Measurements from ENCODE around the gene NEDD9. TPM values are rescaled to one million over a fixed set of nuclear protein-coding genes. Genes with fewer than 3 reads are reported as not detected.

The NEDD9 gene
- total and polyA plus RNA-seq, 2 of the 13 experiments (the other 11 are each of a cell fraction or from before 2014, with no cell fraction given) = 27.1 to 389 TPM

GRCh38 chr6:11201772-11202512, 30.5 kb downstream of the NEDD9 start (continued):
- TF ChIP-seq, protein P1, sequence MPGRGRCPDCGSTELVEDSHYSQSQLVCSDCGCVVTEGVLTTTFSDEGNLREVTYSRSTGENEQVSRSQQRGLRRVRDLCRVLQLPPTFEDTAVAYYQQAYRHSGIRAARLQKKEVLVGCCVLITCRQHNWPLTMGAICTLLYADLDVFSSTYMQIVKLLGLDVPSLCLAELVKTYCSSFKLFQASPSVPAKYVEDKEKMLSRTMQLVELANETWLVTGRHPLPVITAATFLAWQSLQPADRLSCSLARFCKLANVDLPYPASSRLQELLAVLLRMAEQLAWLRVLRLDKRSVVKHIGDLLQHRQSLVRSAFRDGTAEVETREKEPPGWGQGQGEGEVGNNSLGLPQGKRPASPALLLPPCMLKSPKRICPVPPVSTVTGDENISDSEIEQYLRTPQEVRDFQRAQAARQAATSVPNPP (CRISPR knock-in tag; IDR thresholded peaks at IDR 0.05) = 0 out of 2 replicates have a peak, but pooled peaks have one; percentile 6
- TF ChIP-seq, protein P2, sequence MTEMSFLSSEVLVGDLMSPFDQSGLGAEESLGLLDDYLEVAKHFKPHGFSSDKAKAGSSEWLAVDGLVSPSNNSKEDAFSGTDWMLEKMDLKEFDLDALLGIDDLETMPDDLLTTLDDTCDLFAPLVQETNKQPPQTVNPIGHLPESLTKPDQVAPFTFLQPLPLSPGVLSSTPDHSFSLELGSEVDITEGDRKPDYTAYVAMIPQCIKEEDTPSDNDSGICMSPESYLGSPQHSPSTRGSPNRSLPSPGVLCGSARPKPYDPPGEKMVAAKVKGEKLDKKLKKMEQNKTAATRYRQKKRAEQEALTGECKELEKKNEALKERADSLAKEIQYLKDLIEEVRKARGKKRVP (CRISPR knock-in tag; IDR thresholded peaks at IDR 0.05) = no peak
- TF ChIP-seq ZKSCAN8 (CRISPR knock-in tag; IDR thresholded peaks at IDR 0.05; ENCODE audit: borderline replicate concordance) (0 out of 2 replicates have a peak, but pooled peaks have one; percentile 30), RBFOX2 (IDR thresholded peaks at IDR 0.05; ENCODE audit: low read depth, low read length) (peak; percentile 9; the same call in 1 of the 2 replicates), ZNF792 (CRISPR knock-in tag; IDR thresholded peaks at IDR 0.05) (0 out of 2 replicates have a peak, but pooled peaks have one; percentile 54), SOX13 (IDR thresholded peaks at IDR 0.05) (no peak), SOX13 (CRISPR knock-in tag; conservative IDR thresholded peaks at IDR 0.05 in 1 of 2, IDR thresholded peaks at IDR 0.05 in 1 of 2) (0 out of 4 replicates have a peak, but pooled peaks of 1 of the 2 experiments have one; percentile 4), RBM22 (optimal IDR thresholded peaks at IDR 0.05; ENCODE audit: low read length) (peak; percentile 90)

GRCh38 chr6:11201015-11201414, 31.5 kb downstream of the NEDD9 start:
- Histone ChIP-seq H3K9ac (ENCODE audit: insufficient read depth, low read depth, low read length) (no peak overlapping the region), H4K20me1 (ENCODE audit: insufficient read depth, low read length) (peaks cover 89% of the 10 kb centered on the region), H3K9me3 (ENCODE audit: low read length) (no peaks in the 10 kb centered on the region), H3K27ac (ENCODE audit: extremely low read length, insufficient read depth, low read length) (peak overlapping the region; percentile 24), H3K4me3 (replicated peaks in 1 of 3; ENCODE audit: insufficient read depth in 1 of 3, low read depth in 2 of 3, low read length in 3 of 3) (no peak overlapping the region), H3K36me3 (replicated peaks in 1 of 2; ENCODE audit: control insufficient read depth in 1 of 2, insufficient read depth in 2 of 2, low read length in 2 of 2) (peaks cover 37 to 88% of the 10 kb centered on the region in 2 experiments), H3K79me2 (ENCODE audit: insufficient read depth, low read length) (peaks cover 95% of the 10 kb centered on the region), H3K4me2 (ENCODE audit: low read depth, low read length) (no peak overlapping the region), H3K27me3 (ENCODE audit: control insufficient read depth in 1 of 2, insufficient read depth in 2 of 2, low read length in 2 of 2) (no peaks in the 10 kb centered on the region), H2AFZ (ENCODE audit: low read length) (no peak overlapping the region), H3K4me1 (ENCODE audit: insufficient read depth, low read length) (peaks cover 95% of the 10 kb centered on the region)
- WGBS (ENCODE audit: low lambda C conversion rate) = 84% methylated on average over 3 of the region's 3 CpGs
- DNase-seq (ENCODE audit: low spot score) = no peak
- ATAC-seq = no peak
- ChIA-PET CTCF (ENCODE audit: low intra/inter-chr PET ratio, low total read pairs) (no interaction called here), POLR2A (interaction anchor here (0.9 to 5.9 kb wide), 4 partner anchors 15 to 197 kb away, joined by 3 to 78 read pairs (median 29); no protein-coding TSS in a partner anchor)
- no peak for FAIRE-seq
- intact Hi-C loops (cut with micrococcal nuclease; ENCODE audit: unreplicated experiment) (no loop called here), in situ Hi-C loops (cut with HindIII; ENCODE audit: extremely low pct_ligation_motif_present, low pct_unique_long_range_greater_than_20kb) (no loop called here)
- BruUV-seq (replicated peaks) = no TSS peak
- TF ChIP-seq ZBTB39 (CRISPR knock-in tag; IDR thresholded peaks at IDR 0.05) (no peak), BORCS8-MEF2B (CRISPR knock-in tag; IDR thresholded peaks at IDR 0.05) (no peak), NFRKB (IDR thresholded peaks at IDR 0.05) (no peak), GABPB1 (CRISPR knock-in tag; IDR thresholded peaks at IDR 0.05) (0 out of 2 replicates have a peak, but pooled peaks have one; percentile 22), ZNF274 (CRISPR knock-in tag; IDR thresholded peaks at IDR 0.05) (0 out of 2 replicates have a peak, but pooled peaks have one; percentile 44), ZSCAN22 (CRISPR knock-in tag; IDR thresholded peaks at IDR 0.05) (no peak), HDAC1 (CRISPR knock-in tag; IDR thresholded peaks at IDR 0.05) (no peak), TAF15 (IDR thresholded peaks at IDR 0.05; ENCODE audit: low read depth, low read length, poor library complexity, severe bottlenecking) (no peak), ZNF549 (CRISPR knock-in tag; IDR thresholded peaks at IDR 0.05) (no peak), MAFG (CRISPR knock-in tag; IDR thresholded peaks at IDR 0.05) (no peak), SMC3 (IDR thresholded peaks at IDR 0.05; ENCODE audit: low read length) (no peak), PPARG (CRISPR knock-in tag; conservative IDR thresholded peaks at IDR 0.05) (no peak), HNRNPH1 (optimal IDR thresholded peaks at IDR 0.05; ENCODE audit: low read depth, low read length) (no peak)

Measured in HepG2 (cell line).